Mucosa of gallbladder (tissue), 1 donor: ENCODE measurements around the gene PSMA1. TPM values are rescaled to one million over a fixed set of nuclear protein-coding genes. Genes with fewer than 3 reads are reported as not detected.

Experiments
- DNase-seq: peaks from one replicate; pipeline ENCODE4 v3.0.0-alpha.2; 2020; ENCODE audit warnings: low spot score
- total RNA-seq: library from RNA; stranded (reverse); gene quantifications from one replicate; pipeline ENCODE4 v1.2.1, GENCODE V29; 2021
- donor health status: DM: no; HTN: no; CAD: no.

Gene PSMA1
- total RNA-seq, 1 donor from 2014 or later = 106 TPM

GRCh38 chr11:14529951-14530350 is 9.8 kb upstream of the PSMA1 start:
- no peak for DNase-seq

GRCh38 chr11:14529321-14529720 is 9.1 kb upstream of the PSMA1 start:
- no peak for DNase-seq

- no peak for DNase-seq
These were observed 2.6 kb upstream of the PSMA1 start for GRCh38 chr11:14522801-14523200.

- DNase-seq = no peak
These were observed 2.1 kb upstream of the PSMA1 start for GRCh38 chr11:14522245-14522644.

GRCh38 chr11:14520747-14521151 is 563 bp upstream of the PSMA1 start:
- no peak for DNase-seq

- DNase-seq = no peak
These were observed 629 bp downstream of the PSMA1 start for GRCh38 chr11:14519597-14519916.

- no peak for DNase-seq
These were observed 1.4 kb downstream of the PSMA1 start for GRCh38 chr11:14518820-14519219.

- DNase-seq = no peak
These were observed 6.4 kb downstream of the PSMA1 start for GRCh38 chr11:14513800-14514199.

GRCh38 chr11:14506532-14506931 is 13.7 kb downstream of the PSMA1 start:
- DNase-seq = no peak

GRCh38 chr11:14503023-14503422 is 17.2 kb downstream of the PSMA1 start:
- no peak for DNase-seq

GRCh38 chr11:14502039-14502438 is 18.1 kb downstream of the PSMA1 start:
- DNase-seq = no peak

GRCh38 chr11:14500181-14500651 is 20.0 kb downstream of the PSMA1 start:
- DNase-seq = peak; percentile 35

- peak; percentile 96 for DNase-seq
These were observed 20.5 kb downstream of the PSMA1 start, which contains the start of gene COPB1 for GRCh38 chr11:14499560-14500180. Gene COPB1, minus strand, starts transcription at chr11:14499811. Its CDS starts 883 bp downstream, at chr11:14498928.

GRCh38 chr11:14499178-14499559 is 21.0 kb downstream of the PSMA1 start:
- no peak for DNase-seq

GRCh38 chr11:14480716-14481115 is 39.5 kb downstream of the PSMA1 start:
- no peak for DNase-seq

- no peak for DNase-seq
These were observed 49.1 kb downstream of the PSMA1 start for GRCh38 chr11:14471127-14471526.

GRCh38 chr11:14463623-14464022 is 56.6 kb downstream of the PSMA1 start:
- DNase-seq = no peak

GRCh38 chr11:14460147-14460546 is 60.0 kb downstream of the PSMA1 start:
- no peak for DNase-seq

GRCh38 chr11:14458377-14458776 is 61.8 kb downstream of the PSMA1 start:
- no peak for DNase-seq

- DNase-seq = no peak
These were observed 64.3 kb downstream of the PSMA1 start for GRCh38 chr11:14455648-14456430.
